ENCODE data around the gene SCARB1.
"Not testable (repeated sequence)": the region's sequence is repeated elsewhere in the genome, so short reads cannot be mapped to it uniquely, and the experiment has no call there.

Gene SCARB1

DNA sequence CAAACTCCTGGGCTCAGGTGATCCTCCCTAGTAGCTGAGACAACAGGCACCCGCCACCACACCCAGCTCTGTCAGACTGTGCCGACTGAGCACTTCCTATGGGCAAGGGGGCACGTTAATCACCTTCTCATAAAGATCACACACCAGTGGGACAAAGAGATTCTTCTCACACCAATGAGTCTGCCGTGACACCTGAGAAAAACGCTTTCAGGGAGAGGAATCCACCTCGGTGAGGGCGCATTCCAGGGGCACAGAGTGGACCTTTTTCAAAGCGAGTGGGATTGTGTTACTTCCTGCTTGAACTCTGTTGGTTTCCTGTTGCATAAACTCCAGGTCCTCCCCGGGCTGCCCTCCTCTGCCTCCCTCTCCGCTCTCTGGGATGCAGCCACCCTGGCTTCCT is 17.5 kb upstream of the SCARB1 start:
- Histone ChIP-seq H3K36me3 (replicated peaks in 1 of 2; ENCODE audit: control insufficient read depth in 2 of 2, insufficient read depth in 2 of 2, low read length in 2 of 2) (no peaks in the 10 kb centered on the region), H3K4me3 (ENCODE audit: low read length in 2 of 2) (no peak overlapping the region), H3K9me3 (replicated peaks in 1 of 2; ENCODE audit: control insufficient read depth in 2 of 2, insufficient read depth in 1 of 2, low read depth in 1 of 2, low read length in 2 of 2) (no peaks in the 10 kb centered on the region), H3K4me2 (ENCODE audit: insufficient read depth, low read length, poor library complexity, severe bottlenecking) (no peak overlapping the region), H4K8ac (ENCODE audit: low read depth, low read length) (no peak overlapping the region), H3K4me1 (ENCODE audit: control insufficient read depth in 2 of 2, insufficient read depth in 1 of 2, low read depth in 1 of 2, low read length in 2 of 2) (peaks cover 6% of the 10 kb centered on the region in 2 donors), H2BK120ac (ENCODE audit: low read depth, low read length) (no peak overlapping the region), H3K23ac (ENCODE audit: low read depth, low read length, poor library complexity) (no peak overlapping the region), H2BK12ac (ENCODE audit: low read length) (no peak overlapping the region), H3K79me1 (ENCODE audit: low read depth, low read length) (no peaks in the 10 kb centered on the region), H3K27ac (replicated peaks; ENCODE audit: low read length) (no peak overlapping the region), H2AFZ (ENCODE audit: low read length) (peak overlapping the region; percentile 84), H2BK15ac (ENCODE audit: low read length) (no peak overlapping the region), H3K27me3 (ENCODE audit: control insufficient read depth in 3 of 3, insufficient read depth in 3 of 3, low read depth in 1 of 3, low read length in 3 of 3) (peaks cover 0 to 1% (median 0%) of the 10 kb centered on the region in 3 experiments), H3K18ac (ENCODE audit: low read length) (no peak overlapping the region), H4K91ac (ENCODE audit: low read depth, low read length, poor library complexity) (no peak overlapping the region), H3K9ac (ENCODE audit: low read depth, low read length, poor library complexity) (no peak overlapping the region), H3K14ac (ENCODE audit: low read length) (no peak overlapping the region), H3K4ac (ENCODE audit: low read length) (no peak overlapping the region), H2BK5ac (ENCODE audit: low read length) (no peak overlapping the region), H2AK5ac (ENCODE audit: low read depth, low read length) (no peak overlapping the region)
- WGBS, 2 donors (ENCODE audit: extremely low coverage in 2 of 2, insufficient read length in 2 of 2, insufficient replicate concordance in 1 of 2): no CpG with 5 or more reads among the region's 10 CpGs
- DNase-seq (ENCODE audit: low spot score): no peak

DNA sequence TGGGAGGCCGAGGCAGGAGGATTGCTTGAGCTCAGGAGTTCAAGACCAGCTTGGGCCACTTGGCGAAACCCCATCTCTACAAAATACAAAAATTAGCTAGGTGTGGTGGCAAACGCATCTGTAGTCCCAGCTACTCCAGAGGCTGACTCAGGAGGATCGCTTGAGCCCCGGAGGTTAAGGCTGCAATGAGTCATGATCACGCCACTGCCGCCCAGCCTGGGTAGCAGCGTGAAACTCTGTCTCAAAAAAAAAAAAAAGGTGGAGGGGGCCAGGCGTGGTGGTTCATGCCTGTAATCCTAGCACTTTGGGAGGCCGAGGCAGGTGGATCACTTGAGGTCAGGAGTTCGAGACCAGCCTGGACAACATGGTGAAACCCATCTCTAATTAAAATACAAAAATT is 16.7 kb upstream of the SCARB1 start:
- H2AFZ ChIP-seq (ENCODE audit: low read length); H3K9me3 ChIP-seq (replicated peaks in 1 of 2; ENCODE audit: control insufficient read depth in 2 of 2, insufficient read depth in 1 of 2, low read depth in 1 of 2, low read length in 2 of 2); H3K4me1 ChIP-seq (ENCODE audit: control insufficient read depth in 2 of 2, insufficient read depth in 1 of 2, low read depth in 1 of 2, low read length in 2 of 2); H2BK120ac ChIP-seq (ENCODE audit: low read depth, low read length); H3K4me2 ChIP-seq (ENCODE audit: insufficient read depth, low read length, poor library complexity, severe bottlenecking); H3K23ac ChIP-seq (ENCODE audit: low read depth, low read length, poor library complexity); H3K36me3 ChIP-seq (replicated peaks in 1 of 2; ENCODE audit: control insufficient read depth in 2 of 2, insufficient read depth in 2 of 2, low read length in 2 of 2); H4K91ac ChIP-seq (ENCODE audit: low read depth, low read length, poor library complexity); H3K14ac ChIP-seq (ENCODE audit: low read length); H3K79me1 ChIP-seq (ENCODE audit: low read depth, low read length); H3K4ac ChIP-seq (ENCODE audit: low read length); H2BK15ac ChIP-seq (ENCODE audit: low read length); H2AK5ac ChIP-seq (ENCODE audit: low read depth, low read length); H3K27me3 ChIP-seq (ENCODE audit: control insufficient read depth in 3 of 3, insufficient read depth in 3 of 3, low read depth in 1 of 3, low read length in 3 of 3); DNase-seq (ENCODE audit: low spot score); H3K18ac ChIP-seq (ENCODE audit: low read length); H4K8ac ChIP-seq (ENCODE audit: low read depth, low read length); H2BK12ac ChIP-seq (ENCODE audit: low read length); H3K27ac ChIP-seq (replicated peaks; ENCODE audit: low read length); H3K4me3 ChIP-seq (ENCODE audit: low read length in 2 of 2); H3K9ac ChIP-seq (ENCODE audit: low read depth, low read length, poor library complexity); H2BK5ac ChIP-seq (ENCODE audit: low read length): not testable (repeated sequence)
- no CpG with 5 or more reads among the region's 11 CpGs for WGBS, 2 donors (ENCODE audit: extremely low coverage in 2 of 2, insufficient read length in 2 of 2, insufficient replicate concordance in 1 of 2)

DNA sequence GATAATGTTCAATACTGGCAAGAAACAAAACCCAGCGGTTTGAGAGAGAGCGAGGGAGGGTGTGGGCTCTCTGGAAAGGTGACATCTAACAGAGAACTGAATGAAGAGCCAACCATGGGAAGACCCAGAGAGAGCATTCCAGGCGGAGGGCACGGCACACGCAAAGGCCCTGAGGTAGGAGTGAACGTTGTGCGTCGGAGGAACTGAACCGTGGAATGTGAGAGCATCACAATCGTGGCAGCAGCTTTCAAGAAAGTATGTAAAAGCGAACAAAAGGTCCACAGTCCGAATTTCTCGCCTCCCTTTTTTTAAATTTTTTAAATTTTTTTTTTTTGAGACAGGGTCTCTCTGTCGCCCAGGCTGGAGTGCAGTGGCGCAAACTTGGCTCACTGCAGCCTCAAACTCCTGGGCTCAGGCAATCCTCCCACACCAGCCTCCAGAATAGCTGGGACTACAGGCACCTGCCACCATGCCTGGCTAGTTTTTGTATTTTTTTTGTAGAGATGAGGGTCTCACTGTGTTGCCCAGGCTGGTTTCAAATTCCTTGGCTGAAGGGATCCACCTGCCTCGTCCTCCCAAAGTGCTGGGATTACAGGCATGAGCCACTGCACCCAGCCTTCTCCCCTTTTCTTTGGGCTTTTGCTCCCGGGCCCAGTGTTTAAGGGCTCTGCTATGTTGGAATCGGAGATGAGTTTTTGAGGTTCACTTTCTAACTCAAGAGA is 15.3 kb upstream of the SCARB1 start:
- Histone ChIP-seq H4K91ac (ENCODE audit: low read depth, low read length, poor library complexity) (no peak overlapping the region), H3K4me3 (ENCODE audit: low read length in 2 of 2) (no peak overlapping the region), H3K14ac (ENCODE audit: low read length) (no peak overlapping the region), H2AK5ac (ENCODE audit: low read depth, low read length) (no peak overlapping the region), H3K79me1 (ENCODE audit: low read depth, low read length) (no peaks in the 10 kb centered on the region), H3K36me3 (replicated peaks in 1 of 2; ENCODE audit: control insufficient read depth in 2 of 2, insufficient read depth in 2 of 2, low read length in 2 of 2) (no peaks in the 10 kb centered on the region), H3K4me2 (ENCODE audit: insufficient read depth, low read length, poor library complexity, severe bottlenecking) (no peak overlapping the region), H2AFZ (ENCODE audit: low read length) (no peak overlapping the region), H3K4me1 (ENCODE audit: control insufficient read depth in 2 of 2, insufficient read depth in 1 of 2, low read depth in 1 of 2, low read length in 2 of 2) (peaks cover 0 to 13% of the 10 kb centered on the region in 2 donors), H3K9ac (ENCODE audit: low read depth, low read length, poor library complexity) (no peak overlapping the region), H2BK5ac (ENCODE audit: low read length) (no peak overlapping the region), H2BK120ac (ENCODE audit: low read depth, low read length) (no peak overlapping the region), H4K8ac (ENCODE audit: low read depth, low read length) (no peak overlapping the region), H3K4ac (ENCODE audit: low read length) (no peak overlapping the region), H3K9me3 (replicated peaks in 1 of 2; ENCODE audit: control insufficient read depth in 2 of 2, insufficient read depth in 1 of 2, low read depth in 1 of 2, low read length in 2 of 2) (no peaks in the 10 kb centered on the region), H3K27ac (replicated peaks; ENCODE audit: low read length) (no peak overlapping the region), H3K18ac (ENCODE audit: low read length) (no peak overlapping the region), H3K27me3 (ENCODE audit: control insufficient read depth in 3 of 3, insufficient read depth in 3 of 3, low read depth in 1 of 3, low read length in 3 of 3) (peaks cover 0 to 2% (median 0%) of the 10 kb centered on the region in 3 experiments), H3K23ac (ENCODE audit: low read depth, low read length, poor library complexity) (no peak overlapping the region), H2BK15ac (ENCODE audit: low read length) (no peak overlapping the region), H2BK12ac (ENCODE audit: low read length) (no peak overlapping the region)
- DNase-seq (ENCODE audit: low spot score): no peak
- WGBS, 2 donors (ENCODE audit: extremely low coverage in 2 of 2, insufficient read length in 2 of 2, insufficient replicate concordance in 1 of 2): no CpG with 5 or more reads among the region's 18 CpGs

DNA sequence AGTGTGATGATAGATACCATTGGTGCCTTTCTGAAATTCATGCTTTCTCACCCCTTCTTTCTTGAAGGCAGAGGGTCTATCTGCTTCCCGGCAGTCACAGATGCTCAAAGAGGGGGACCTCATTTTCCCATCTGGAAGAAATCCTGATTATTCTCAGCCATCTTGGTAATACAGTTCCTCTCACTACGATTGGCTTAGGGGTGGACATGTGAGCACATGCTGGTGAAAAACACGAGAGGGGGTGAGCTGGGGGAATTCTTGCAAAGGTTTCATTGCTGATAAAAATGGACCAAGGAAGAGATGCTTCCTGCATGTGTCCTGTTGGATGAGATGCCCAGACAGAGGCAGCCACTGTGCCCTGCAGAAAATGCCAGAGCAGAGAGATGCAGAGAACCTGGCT is 13.8 kb upstream of the SCARB1 start:
- no peak overlapping the region for H3K23ac ChIP-seq (ENCODE audit: low read depth, low read length, poor library complexity)
- peaks cover 0 to 2% (median 0%) of the 10 kb centered on the region in 3 experiments for H3K27me3 ChIP-seq (ENCODE audit: control insufficient read depth in 3 of 3, insufficient read depth in 3 of 3, low read depth in 1 of 3, low read length in 3 of 3)
- no peak overlapping the region for H2AK5ac ChIP-seq (ENCODE audit: low read depth, low read length)
- H3K36me3 ChIP-seq (replicated peaks in 1 of 2; ENCODE audit: control insufficient read depth in 2 of 2, insufficient read depth in 2 of 2, low read length in 2 of 2): no peaks in the 10 kb centered on the region
- H4K8ac ChIP-seq (ENCODE audit: low read depth, low read length): no peak overlapping the region
- H3K4me3 ChIP-seq (ENCODE audit: low read length in 2 of 2): no peak overlapping the region
- no peak overlapping the region for H3K4ac ChIP-seq (ENCODE audit: low read length)
- peaks cover 0 to 11% of the 10 kb centered on the region in 2 donors for H3K4me1 ChIP-seq (ENCODE audit: control insufficient read depth in 2 of 2, insufficient read depth in 1 of 2, low read depth in 1 of 2, low read length in 2 of 2)
- H3K27ac ChIP-seq (replicated peaks; ENCODE audit: low read length): no peak overlapping the region
- no peak overlapping the region for H3K18ac ChIP-seq (ENCODE audit: low read length)
- H2BK5ac ChIP-seq (ENCODE audit: low read length): no peak overlapping the region
- H2BK15ac ChIP-seq (ENCODE audit: low read length): no peak overlapping the region
- no peak for DNase-seq (ENCODE audit: low spot score)
- H3K9me3 ChIP-seq (replicated peaks in 1 of 2; ENCODE audit: control insufficient read depth in 2 of 2, insufficient read depth in 1 of 2, low read depth in 1 of 2, low read length in 2 of 2): no peaks in the 10 kb centered on the region
- WGBS, 2 donors (ENCODE audit: extremely low coverage in 2 of 2, insufficient read length in 2 of 2, insufficient replicate concordance in 1 of 2): no CpG with 5 or more reads among the region's 3 CpGs
- no peaks in the 10 kb centered on the region for H3K79me1 ChIP-seq (ENCODE audit: low read depth, low read length)
- no peak overlapping the region for H3K14ac ChIP-seq (ENCODE audit: low read length)
- H2BK120ac ChIP-seq (ENCODE audit: low read depth, low read length): no peak overlapping the region
- no peak overlapping the region for H3K4me2 ChIP-seq (ENCODE audit: insufficient read depth, low read length, poor library complexity, severe bottlenecking)
- no peak overlapping the region for H3K9ac ChIP-seq (ENCODE audit: low read depth, low read length, poor library complexity)
- H2BK12ac ChIP-seq (ENCODE audit: low read length): no peak overlapping the region
- no peak overlapping the region for H4K91ac ChIP-seq (ENCODE audit: low read depth, low read length, poor library complexity)
- H2AFZ ChIP-seq (ENCODE audit: low read length): peak overlapping the region; percentile 71
